ENCODE data around the gene COLQ.

GRCh38 chr3:15430624-15431023, 90.9 kb downstream of the COLQ start:
- TF ChIP-seq YY1 (IDR thresholded peaks at IDR 0.05; ENCODE audit: extremely low read depth, insufficient replicate concordance, low read depth, low read length) (no peak), POLR2AphosphoS5 (IDR thresholded peaks at IDR 0.05; ENCODE audit: low read depth, low read length) (no peak), CTCF (IDR thresholded peaks at IDR 0.05 in 2 of 3, conservative IDR thresholded peaks at IDR 0.05 in 1 of 3; ENCODE audit: borderline replicate concordance in 1 of 3, insufficient read depth in 1 of 3, low read depth in 2 of 3, low read length in 2 of 3) (no peak), SIN3A (IDR thresholded peaks at IDR 0.05; ENCODE audit: low read depth) (no peak), EZH2phosphoT487 (IDR thresholded peaks at IDR 0.05; ENCODE audit: borderline replicate concordance) (no peak), JUND (IDR thresholded peaks at IDR 0.05) (no peak), POLR2A (IDR thresholded peaks at IDR 0.05; ENCODE audit: borderline replicate concordance, extremely low read depth, insufficient read depth, insufficient read length) (no peak), SRF (IDR thresholded peaks at IDR 0.05; ENCODE audit: low read depth) (no peak), EGR1 (IDR thresholded peaks at IDR 0.05; ENCODE audit: low read depth) (no peak), EZH2 (IDR thresholded peaks at IDR 0.05) (no peak)
